H1 (cell line): ENCODE measurements around the gene CDC5L. TPM values are rescaled to one million over a fixed set of nuclear protein-coding genes. Genes with fewer than 3 reads are reported as not detected.

Source experiments
- CTCF ChIA-PET: fragments of 300-600 bp; sonication (Branson Sonifier 250); formaldehyde crosslinking; loops from one replicate; lab custom pipeline; 2021; ENCODE audit not compliant: partially characterized antibody; lab: Charles Lee
- POLR2A ChIA-PET: fragments of 300-600 bp; sonication (Branson Sonifier 250); formaldehyde crosslinking; loops from one replicate; lab custom pipeline; 2021; ENCODE audit warnings: inconsistent platforms; ENCODE audit not compliant: partially characterized antibody; lab: Charles Lee
- DNase-seq, 2 experiments: peaks; one replicate each; pipeline versions ENCODE4 v3.0.0 to v3.0.0-alpha.2; 2010 to 2022; ENCODE audit warnings: low spot score in 2 of 2, low read depth in 1 of 2, mixed read lengths in 1 of 2
- FAIRE-seq: peaks from 2 replicates; lab custom pipeline; 2011; peaks lifted over from hg19 to GRCh38; lab: Jason Lieb, UNC
- H2AFZ ChIP-seq: 2 replicates; pipeline ENCODE4 v1.8.1; 2012; ENCODE audit warnings: low read length, inconsistent platforms
- H2AK5ac ChIP-seq: 2 replicates; pipeline ENCODE4 v1.6.1; 2013; ENCODE audit warnings: low read depth, low read length
- H2BK120ac ChIP-seq: replicated peaks from 2 replicates; pipeline ENCODE3; 2013; ENCODE audit warnings: low read depth, low read length, inconsistent platforms
- H2BK12ac ChIP-seq: 2 replicates; pipeline ENCODE4 v1.6.1; 2013; ENCODE audit warnings: low read depth, low read length
- H2BK15ac ChIP-seq: 2 replicates; pipeline ENCODE4 v1.6.1; 2013; ENCODE audit warnings: low read length
- H2BK20ac ChIP-seq: 2 replicates; pipeline ENCODE4 v1.6.1; 2013; ENCODE audit warnings: low read length
- H2BK5ac ChIP-seq: 2 replicates; pipeline ENCODE4 v1.6.1; 2013; ENCODE audit warnings: low read depth, low read length
- H3K14ac ChIP-seq: 2 replicates; pipeline ENCODE4 v1.6.1; 2013; ENCODE audit warnings: inconsistent platforms; ENCODE audit not compliant: insufficient read length
- H3K18ac ChIP-seq: 2 replicates; pipeline ENCODE4 v1.6.1; 2013; ENCODE audit warnings: low read length; ENCODE audit errors: extremely low read depth
- H3K23ac ChIP-seq: 2 replicates; pipeline ENCODE4 v1.6.1; 2013; ENCODE audit warnings: inconsistent platforms; ENCODE audit not compliant: insufficient read length
- H3K23me2 ChIP-seq: 2 replicates; pipeline ENCODE4 v1.6.1; 2013; ENCODE audit warnings: low read depth, low read length
- H3K27ac ChIP-seq: 2 replicates; pipeline ENCODE4 v1.6.1; 2011; ENCODE audit warnings: low read depth, low read length, inconsistent platforms
- H3K27me3 ChIP-seq, 4 experiments: replicated peaks in 1 of 4; 1 replicate in 1 of 4; 2 replicates in 3 of 4; pipeline versions ENCODE4 v1.6.1 to v1.8.1; 2011 to 2013; ENCODE audit warnings: low read length in 3 of 4, mild to moderate bottlenecking in 3 of 4, inconsistent platforms in 2 of 4, mixed read lengths in 2 of 4, moderate library complexity in 1 of 4; ENCODE audit not compliant: control insufficient read depth in 3 of 4, insufficient read depth in 3 of 4; ENCODE audit errors: extremely low read depth in 1 of 4
- H3K36me3 ChIP-seq, 4 experiments: 2 replicates each; pipeline versions ENCODE4 v1.6.1 to v1.8.1; 2011 to 2013; ENCODE audit warnings: mild to moderate bottlenecking in 4 of 4, low read length in 3 of 4, moderate library complexity in 2 of 4, control low read depth in 1 of 4, inconsistent platforms in 1 of 4; ENCODE audit not compliant: insufficient read depth in 4 of 4, control insufficient read depth in 2 of 4
- H3K4ac ChIP-seq: replicated peaks from 2 replicates; pipeline ENCODE3; 2013; ENCODE audit warnings: low read length, low read depth, mixed read lengths, inconsistent platforms; ENCODE audit not compliant: insufficient read length
- H3K4me1 ChIP-seq, 4 experiments: replicated peaks in 1 of 4; 1 replicate in 1 of 4; 2 replicates in 3 of 4; pipeline versions ENCODE4 v1.6.1 to v1.8.1; 2011 to 2013; ENCODE audit warnings: low read length in 3 of 4, inconsistent platforms in 2 of 4, mixed read lengths in 1 of 4; ENCODE audit not compliant: insufficient read depth in 4 of 4, control insufficient read depth in 3 of 4
- H3K4me2 ChIP-seq, 2 experiments: 2 replicates each; pipeline versions ENCODE4 v1.6.1 to v1.8.1; 2011 to 2013; ENCODE audit warnings: low read depth in 2 of 2, low read length in 2 of 2, control low read depth in 1 of 2, inconsistent platforms in 1 of 2, mild to moderate bottlenecking in 1 of 2; ENCODE audit not compliant: insufficient read depth in 1 of 2
- H3K4me3 ChIP-seq, 4 experiments: fragments of 200-600, 300-600 bp in 1 of 4; sonication (generic), shearing (Covaris generic), sonication (Bioruptor Twin) in 1 of 4; 2 replicates each; pipeline versions ENCODE4 v1.5.1 to v1.8.1; 2011 to 2016; ENCODE audit warnings: low read length in 4 of 4, low read depth in 3 of 4, control low read depth in 2 of 4, inconsistent platforms in 2 of 4, mild to moderate bottlenecking in 2 of 4, mixed read lengths in 1 of 4, moderate library complexity in 1 of 4; ENCODE audit not compliant: insufficient read depth in 2 of 4; ENCODE audit errors: extremely low read depth in 1 of 4
- H3K56ac ChIP-seq: replicated peaks from 2 replicates; pipeline ENCODE3; 2013; ENCODE audit warnings: low read depth, mild to moderate bottlenecking, mixed read lengths, low read length, inconsistent platforms; ENCODE audit not compliant: insufficient read length
- H3K79me1 ChIP-seq: 2 replicates; pipeline ENCODE4 v1.6.1; 2013; ENCODE audit warnings: low read depth, low read length, control low read depth
- H3K79me2 ChIP-seq, 2 experiments: 2 replicates each; pipeline versions ENCODE4 v1.6.1 to v1.8.1; 2012 to 2013; ENCODE audit warnings: low read length in 2 of 2, mild to moderate bottlenecking in 2 of 2, inconsistent platforms in 1 of 2; ENCODE audit not compliant: insufficient read depth in 2 of 2, control insufficient read depth in 1 of 2
- H3K9ac ChIP-seq, 4 experiments: replicated peaks in 1 of 4; 1 replicate in 1 of 4; 2 replicates in 3 of 4; pipeline versions ENCODE4 v1.6.1 to v1.8.1; 2011 to 2013; ENCODE audit warnings: low read depth in 3 of 4, low read length in 3 of 4, control low read depth in 2 of 4, mild to moderate bottlenecking in 2 of 4, moderate library complexity in 2 of 4, inconsistent platforms in 1 of 4; ENCODE audit errors: extremely low read depth in 1 of 4
- H3K9me3 ChIP-seq, 2 experiments: 2 replicates each; pipeline versions ENCODE4 v1.6.1 to v1.8.1; 2012 to 2013; ENCODE audit warnings: mild to moderate bottlenecking in 2 of 2, moderate library complexity in 2 of 2, control low read depth in 1 of 2, inconsistent platforms in 1 of 2, low read depth in 1 of 2, low read length in 1 of 2, mixed read lengths in 1 of 2; ENCODE audit not compliant: insufficient read depth in 2 of 2
- H4K20me1 ChIP-seq, 2 experiments: replicated peaks in 1 of 2; 2 replicates each; pipeline versions ENCODE3 to v1.8.1; 2011 to 2013; ENCODE audit warnings: inconsistent platforms in 2 of 2, low read length in 2 of 2, mild to moderate bottlenecking in 1 of 2; ENCODE audit not compliant: insufficient read depth in 2 of 2, control insufficient read depth in 1 of 2
- H4K5ac ChIP-seq: 2 replicates; pipeline ENCODE4 v1.6.1; 2013; ENCODE audit warnings: low read length, low read depth, mixed read lengths, inconsistent platforms; ENCODE audit not compliant: insufficient read length
- H4K8ac ChIP-seq: 2 replicates; pipeline ENCODE4 v1.8.0; 2013; ENCODE audit warnings: mild to moderate bottlenecking, moderate library complexity, low read length, inconsistent platforms; ENCODE audit not compliant: insufficient read depth; ENCODE audit errors: extremely low read depth
- H4K91ac ChIP-seq: replicated peaks from 2 replicates; pipeline ENCODE3; 2013; ENCODE audit warnings: low read length, mixed read lengths, inconsistent platforms; ENCODE audit not compliant: insufficient read length
- ASH2L ChIP-seq: fragments of 200-600, 300-600 bp; sonication (generic); IDR thresholded peaks from one replicate; pipeline ENCODE4 v1.7.1; 2017; ENCODE audit warnings: low read length
- BRCA1 ChIP-seq: IDR thresholded peaks from 2 replicates; pipeline ENCODE4 v1.6.1; 2012; ENCODE audit warnings: low read depth, low read length, improper control_type of control experiment
- CBX5 ChIP-seq: fragments of 300-800, 300-1000 bp; sonication (generic); IDR thresholded peaks from 2 replicates; pipeline ENCODE4 v1.7.1; 2016; ENCODE audit warnings: antibody characterized with exemption, low read length, low read depth
- EP300 ChIP-seq, 2 experiments: IDR thresholded peaks; 1 replicate in 1 of 2; 2 replicates in 1 of 2; pipeline ENCODE4 v1.6.1; 2011 to 2012; ENCODE audit warnings: low read depth in 2 of 2, low read length in 2 of 2, mild to moderate bottlenecking in 2 of 2, borderline replicate concordance in 1 of 2, inconsistent platforms in 1 of 2, moderate library complexity in 1 of 2
- EZH2 ChIP-seq: fragments of 200-600 bp; sonication (generic); IDR thresholded peaks from 2 replicates; pipeline ENCODE4 v1.7.1; 2012; ENCODE audit warnings: low read depth, mild to moderate bottlenecking, moderate library complexity, low read length, inconsistent platforms; ENCODE audit not compliant: severe bottlenecking
- JUN ChIP-seq: IDR thresholded peaks from 2 replicates; pipeline ENCODE4 v1.6.1; 2011; ENCODE audit warnings: low read depth, mild to moderate bottlenecking, improper control_type of control experiment, low read length
- PHF8 ChIP-seq: fragments of 200-600 bp; sonication (generic); conservative IDR thresholded peaks from 2 replicates; pipeline ENCODE4 v1.7.1; 2012; ENCODE audit warnings: low read depth, mild to moderate bottlenecking, inconsistent platforms, low read length, moderate library complexity
- RXRA ChIP-seq: IDR thresholded peaks from 2 replicates; pipeline ENCODE4 v1.6.1; 2011; ENCODE audit warnings: low read depth, mild to moderate bottlenecking, low read length, moderate library complexity; ENCODE audit not compliant: insufficient read depth
- SIN3A ChIP-seq, 2 experiments: IDR thresholded peaks in 1 of 2; conservative IDR thresholded peaks in 1 of 2; 2 replicates each; pipeline ENCODE4 v1.6.1; 2011 to 2012; ENCODE audit warnings: low read length in 2 of 2, improper control_type of control experiment in 1 of 2, low read depth in 1 of 2, mild to moderate bottlenecking in 1 of 2
- TAF1 ChIP-seq: IDR thresholded peaks from 2 replicates; pipeline ENCODE4 v1.6.1; 2011; ENCODE audit warnings: mild to moderate bottlenecking, low read depth, low read length
- WGBS, 2 experiments: shearing (Covaris generic) in 1 of 2; methylation state at CpG; one replicate each; pipeline versions ENCODE4 v1.1.6 to v1.1.7; 2013 to 2015; ENCODE audit warnings: low lambda C conversion rate in 2 of 2, mixed read lengths in 2 of 2, inconsistent platforms in 1 of 2, low coverage in 1 of 2, missing lambda C conversion rate in 1 of 2; ENCODE audit not compliant: insufficient replicate concordance in 2 of 2, insufficient coverage in 1 of 2, insufficient read length in 1 of 2; ENCODE audit errors: extremely low coverage in 1 of 2, missing lambda C conversion rate in 1 of 2; 5-methylcytosine and 5-hydroxymethylcytosine counted together
- polyA plus RNA-seq, 7 experiments: library from polyadenylated mRNA; depleted of rRNA in 3 of 7; stranded (reverse) in 5 of 7; unstranded in 2 of 7; fragments of >200 nt in 5 of 7; fragments of 200-250 nt in 2 of 7; gene quantifications; 1 replicate in 5 of 7; 2 replicates in 1 of 7; 4 replicates in 1 of 7; pipeline versions ENCODE4 v1.2.1 to v1.2.3, GENCODE V29; 2011 to 2013; ENCODE audit warnings: missing spikeins in 2 of 7, mixed read lengths in 2 of 7
- total RNA-seq: library from RNA; stranded (reverse); fragmentation: NEBNext Ultra II Directional; extraction: Animal tissue kit (Norgen Biotek cat#: 25700); gene quantifications from 2 replicates; pipeline ENCODE4 v1.2.1, GENCODE V29; 2021

Gene CDC5L
- total and polyA plus RNA-seq, 2 of the 8 experiments (the other 6 are each of a cell fraction or from before 2014, with no cell fraction given), result 8.4 to 32.8 TPM

DNA sequence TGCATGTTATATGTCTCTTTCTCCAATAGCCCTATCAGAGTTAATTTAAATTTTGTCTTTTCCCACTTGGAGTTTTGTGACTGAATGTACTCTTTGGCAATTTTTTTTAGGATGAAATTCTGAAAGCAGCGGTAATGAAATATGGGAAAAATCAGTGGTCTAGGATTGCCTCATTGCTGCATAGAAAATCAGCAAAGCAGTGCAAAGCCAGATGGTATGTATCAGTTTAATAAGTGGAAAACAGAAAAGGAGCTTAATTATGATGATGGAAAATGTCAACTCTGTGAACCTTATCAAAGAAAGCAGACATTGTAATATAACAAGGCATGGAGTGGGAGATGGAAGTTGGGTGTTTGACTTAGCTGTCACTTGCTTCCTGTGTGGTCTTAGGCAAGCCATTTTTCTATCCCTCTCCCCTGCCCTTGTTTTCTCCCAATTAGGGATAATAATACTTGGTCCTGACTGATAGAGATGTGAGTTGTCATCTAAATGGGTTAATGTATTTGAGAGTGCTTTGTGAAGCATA lies 2.7 kb downstream of the CDC5L start:
- Histone ChIP-seq H2BK120ac (no peak overlapping the region), H3K9ac (no peak overlapping the region), H3K36me3 (peaks cover 16 to 41% (median 30%) of the 10 kb centered on the region in 4 experiments; a peak in 7 of 8 replicates), H2BK5ac (no peak overlapping the region), H2AK5ac (no peak overlapping the region), H4K8ac (no peak overlapping the region), H4K5ac (no peak overlapping the region), H2AFZ (no peak overlapping the region), H3K4me3 (no peak overlapping the region), H2BK15ac (no peak overlapping the region), H3K9me3 (no peaks in the 10 kb centered on the region), H3K4me2 (no peak overlapping the region; a peak in 1 of 4 replicates), H3K27ac (no peak overlapping the region), H3K4me1 (peaks cover 0 to 7% (median 1%) of the 10 kb centered on the region in 4 experiments; a peak in 3 of 7 replicates), H4K91ac (no peak overlapping the region), H3K79me1 (peaks cover 11% of the 10 kb centered on the region), H3K23me2 (peaks cover 8% of the 10 kb centered on the region), H3K4ac (no peak overlapping the region), H3K79me2 (peaks cover 16 to 27% of the 10 kb centered on the region in 2 experiments), H3K14ac (no peak overlapping the region), H3K56ac (no peak overlapping the region), H3K27me3 (no peaks in the 10 kb centered on the region), H2BK12ac (no peak overlapping the region), H3K18ac (no peak overlapping the region), H3K23ac (no peak overlapping the region), H2BK20ac (no peak overlapping the region), H4K20me1 (peaks cover 0 to 10% of the 10 kb centered on the region in 2 experiments)
- no peak for FAIRE-seq
- CTCF ChIA-PET, result no interaction called here
- POLR2A ChIA-PET, result interaction anchor here (0.7 to 2.0 kb wide), 5 partner anchors 7 to 78 kb away, joined by 3 to 4 read pairs (median 3); partner anchors contain the start of gene AARS2
- 100% methylated on average over 1 of the region's 1 CpG; no CpG with 5 or more reads in 1 of the 2 experiments for WGBS, 2 experiments
- DNase-seq, result no peak
- TF ChIP-seq RXRA, result no peak
- no peak for TF ChIP-seq PHF8
- no peak for TF ChIP-seq JUN
- TF ChIP-seq SIN3A (conservative IDR thresholded peaks at IDR 0.05 in 1 of 2, IDR thresholded peaks at IDR 0.05 in 1 of 2; ENCODE audit: low read depth in 1 of 2, low read length in 2 of 2), result no peak
- no peak for TF ChIP-seq CBX5
- TF ChIP-seq ASH2L, result no peak
- TF ChIP-seq TAF1, result no peak
- no peak for TF ChIP-seq EP300 (IDR thresholded peaks at IDR 0.05; ENCODE audit: borderline replicate concordance in 1 of 2, low read depth in 2 of 2, low read length in 2 of 2)
- TF ChIP-seq BRCA1, result no peak
- TF ChIP-seq EZH2, result no peak
